ENCODE data around the gene CRY2.

GRCh38 chr11:45917286-45917622, 70.0 kb downstream of the CRY2 start:
- TF ChIP-seq EZH2 (IDR thresholded peaks at IDR 0.05; ENCODE audit: low read length, missing control alignments) (no peak), CTCF (conservative IDR thresholded peaks at IDR 0.05 in 1 of 2, IDR thresholded peaks at IDR 0.05 in 1 of 2; ENCODE audit: low read depth in 1 of 2, low read length in 2 of 2) (no peak)

Data from fibroblast of lung (primary cell).